HuH-7 (cell line): ENCODE measurements around the gene PSMA1.
"Not testable (repeated sequence)": the region's sequence is repeated elsewhere in the genome, so short reads cannot be mapped to it uniquely, and the experiment has no call there.

Experiments
- DNase-seq: peaks from one replicate; pipeline ENCODE4 v3.0.0; 2011; ENCODE audit warnings: low spot score

PSMA1 gene

DNA sequence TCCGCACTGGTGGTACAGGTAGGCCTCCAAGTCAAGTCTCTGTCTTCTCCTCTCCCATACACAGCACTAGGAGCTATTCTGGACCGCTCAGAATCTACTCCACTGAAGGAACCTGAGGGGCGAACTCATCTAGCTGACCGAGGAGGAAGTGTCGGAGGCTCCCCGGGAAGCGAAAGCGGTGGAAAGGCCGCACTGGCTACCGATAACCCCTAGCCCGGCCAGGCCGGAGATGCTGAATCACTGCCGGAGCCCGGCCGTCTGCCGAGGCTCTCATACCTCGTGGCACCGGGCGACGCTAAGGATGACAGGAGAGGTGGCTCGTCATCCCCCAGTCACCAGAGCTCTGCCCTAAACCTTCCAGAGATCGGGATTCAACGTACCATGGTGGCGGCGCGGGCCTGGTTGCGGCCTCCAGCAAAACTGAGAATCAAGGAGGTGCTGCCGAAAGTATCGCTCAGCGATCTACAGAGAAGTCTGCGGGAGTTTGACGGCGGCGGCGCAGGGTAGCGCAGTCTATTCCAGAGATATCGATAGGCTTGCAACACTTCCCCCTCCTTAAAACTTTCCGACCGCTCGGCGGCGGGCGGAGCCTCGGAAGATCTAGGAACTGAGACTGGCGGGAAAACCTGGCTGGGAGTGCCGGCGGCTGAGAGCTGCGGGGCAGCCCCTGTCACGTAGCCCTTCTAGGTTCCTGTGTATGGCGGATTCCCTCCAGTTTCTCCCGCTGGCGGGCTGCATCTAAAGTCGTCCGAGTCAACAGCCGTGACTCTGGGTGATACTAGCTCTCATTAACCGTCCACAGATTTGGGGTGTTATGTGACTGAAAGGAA is at the start of gene PSMA1:
PSMA1 (minus strand) TSS at position 470 of the 830 bp plus-strand sequence; CDS start at position 383, 87 bp downstream.
- DNase-seq, result peak; percentile 61

DNA sequence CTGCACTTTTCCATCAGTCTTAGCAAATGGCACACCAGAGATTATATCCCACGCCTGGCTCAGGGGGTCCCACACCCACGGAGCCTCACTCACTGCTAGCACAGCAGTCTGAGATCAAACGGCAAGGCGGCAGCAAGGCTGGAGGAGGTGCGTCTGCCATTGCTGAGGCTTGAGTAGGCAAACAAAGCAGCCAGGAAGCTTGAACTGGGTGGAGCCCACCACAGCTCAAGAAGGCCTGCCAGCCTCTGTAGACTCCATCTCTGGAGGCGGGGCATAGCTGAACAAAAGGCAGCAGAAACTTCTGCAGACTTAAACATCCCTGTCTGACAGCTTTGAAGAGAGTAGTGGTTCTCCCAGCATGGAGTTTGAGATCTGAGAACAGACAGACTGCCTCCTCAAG is 49.3 kb upstream of the PSMA1 start:
- not testable (repeated sequence) for DNase-seq

DNA sequence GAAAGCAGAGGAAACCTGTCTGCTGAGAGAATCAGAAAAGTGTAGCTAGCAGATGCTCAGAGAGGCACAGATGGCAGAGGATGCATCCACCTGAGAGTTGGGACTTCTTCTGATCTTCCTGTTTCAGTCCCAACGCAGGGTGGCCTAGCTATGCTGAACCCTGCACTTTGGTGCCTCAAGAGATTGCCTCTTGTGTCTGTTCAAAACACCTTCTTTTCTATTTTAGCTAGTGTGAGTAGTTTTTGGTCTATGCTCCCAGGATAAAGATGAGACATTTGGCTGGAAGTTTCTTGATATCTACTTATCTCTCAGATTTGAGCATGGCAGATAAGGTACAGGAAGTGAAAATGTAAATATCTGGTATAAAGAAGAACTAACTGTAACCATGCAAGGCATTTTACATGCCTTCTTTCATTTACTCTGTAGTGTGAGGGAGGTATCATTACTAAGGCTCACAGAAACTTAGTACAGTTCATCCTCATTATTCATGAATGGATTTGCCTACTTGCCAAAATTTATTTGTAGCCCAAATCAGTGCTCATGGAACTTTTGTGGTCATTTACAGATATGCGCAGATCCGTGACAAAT is 47.0 kb upstream of the PSMA1 start:
- no peak for DNase-seq

DNA sequence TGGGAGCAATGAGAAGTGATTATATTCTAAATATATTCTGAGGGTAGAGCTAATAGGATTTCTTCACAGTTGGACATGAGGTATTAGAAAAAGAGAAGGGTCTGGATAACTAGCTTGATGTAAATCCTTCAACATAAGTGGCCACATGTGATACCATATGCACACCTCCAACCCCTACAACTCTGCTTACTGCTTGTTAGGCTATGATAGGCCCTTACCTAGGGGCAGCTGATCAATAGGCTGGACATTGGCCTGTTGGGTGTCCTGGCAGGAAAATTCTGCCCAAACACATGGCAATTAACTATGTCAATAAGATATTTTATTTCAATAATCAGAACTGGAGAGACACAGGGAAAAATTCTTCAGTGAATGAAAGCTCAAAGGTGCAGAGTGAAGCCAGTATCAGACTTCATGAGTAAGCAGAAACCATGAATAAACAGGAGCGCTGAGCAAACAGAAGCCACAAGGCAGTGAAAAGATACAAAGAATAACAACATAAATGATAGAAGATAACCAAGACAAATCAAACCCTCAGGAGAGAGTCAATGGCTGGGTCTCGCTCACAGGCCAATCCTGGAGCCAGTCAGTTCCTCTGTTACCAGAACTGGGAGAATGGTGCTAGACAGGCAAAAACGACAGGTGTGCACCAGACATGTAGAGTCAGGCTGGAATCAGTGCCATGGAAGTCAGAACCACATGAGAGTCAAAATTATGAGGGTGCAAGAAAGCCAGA is 46.3 kb upstream of the PSMA1 start:
- DNase-seq, result no peak

DNA sequence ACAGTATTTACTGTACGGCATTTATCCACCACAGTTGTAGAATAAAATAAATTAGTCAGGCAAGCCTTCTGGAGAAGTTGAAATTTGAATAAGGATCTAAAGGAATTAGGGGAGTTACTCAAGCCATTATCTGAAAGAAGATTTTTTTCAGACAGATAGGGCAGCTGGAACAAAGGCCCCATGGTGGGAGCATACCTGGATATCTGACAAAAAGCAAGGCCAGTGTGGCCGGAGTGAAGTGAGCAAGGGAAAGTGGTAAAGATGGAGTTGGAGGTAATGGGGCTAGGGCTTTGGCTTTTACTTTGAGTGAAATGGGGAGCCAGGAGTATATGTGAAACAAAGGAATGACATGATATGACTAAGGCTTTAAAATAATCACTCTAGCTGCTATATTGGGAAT is 45.7 kb upstream of the PSMA1 start:
- no peak for DNase-seq

DNA sequence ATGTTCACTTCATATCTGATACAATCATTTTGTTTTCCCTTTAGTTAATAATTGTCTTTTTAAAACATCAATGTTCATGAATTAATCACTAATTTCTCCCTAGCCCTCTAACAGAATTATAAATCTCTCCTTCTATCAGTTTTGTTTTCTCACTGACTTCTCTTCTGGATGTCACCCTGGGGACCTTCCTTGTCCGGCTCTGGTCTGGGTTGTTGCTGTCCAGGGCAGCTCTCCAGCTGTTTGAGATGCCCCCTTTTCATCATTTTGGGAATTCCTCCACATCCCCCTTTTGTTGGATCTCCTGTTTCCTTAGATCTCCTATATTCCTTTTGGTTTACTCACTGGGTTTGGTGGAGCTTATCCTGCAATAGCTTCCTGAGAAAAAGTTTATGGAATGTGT is 35.6 kb upstream of the PSMA1 start:
- no peak for DNase-seq

DNA sequence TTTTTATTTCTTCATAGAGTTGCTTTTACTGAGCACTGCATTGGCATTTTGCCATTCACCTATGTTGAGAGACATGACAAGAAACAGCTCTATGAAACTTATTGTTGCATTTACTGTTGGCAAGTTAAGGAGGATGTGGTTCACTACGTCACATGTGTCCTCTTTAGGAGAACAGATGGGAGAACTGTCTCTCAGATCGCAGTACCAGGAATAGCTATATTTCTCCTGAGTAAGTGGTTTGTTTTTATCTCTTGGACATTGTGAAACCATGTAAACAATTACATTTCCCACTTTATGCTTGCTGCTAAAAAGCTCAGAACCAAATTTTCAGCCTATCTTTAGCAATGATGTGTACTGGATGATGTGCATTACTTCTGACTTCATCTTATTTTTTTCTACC is 34.8 kb upstream of the PSMA1 start:
- DNase-seq, result no peak

DNA sequence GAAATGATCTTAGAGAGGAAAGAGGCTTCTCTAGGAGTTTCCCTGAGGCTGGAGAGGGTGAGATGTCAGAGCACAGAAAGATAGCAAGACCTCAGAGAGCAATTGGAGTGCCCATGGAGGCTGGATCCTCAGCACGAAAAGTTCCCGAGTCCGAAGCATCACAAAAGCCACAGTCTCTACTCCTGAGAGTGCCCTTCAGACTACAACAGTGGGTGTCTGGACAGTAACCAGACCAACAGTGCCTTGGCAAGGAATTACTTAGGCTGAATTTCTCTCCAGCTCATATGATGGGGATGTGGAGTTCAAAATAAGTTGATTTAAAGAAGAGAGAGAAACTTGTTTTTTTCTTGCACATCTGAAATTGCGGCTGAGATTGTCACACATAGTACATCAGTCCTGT is 31.9 kb upstream of the PSMA1 start:
- DNase-seq, result no peak

DNA sequence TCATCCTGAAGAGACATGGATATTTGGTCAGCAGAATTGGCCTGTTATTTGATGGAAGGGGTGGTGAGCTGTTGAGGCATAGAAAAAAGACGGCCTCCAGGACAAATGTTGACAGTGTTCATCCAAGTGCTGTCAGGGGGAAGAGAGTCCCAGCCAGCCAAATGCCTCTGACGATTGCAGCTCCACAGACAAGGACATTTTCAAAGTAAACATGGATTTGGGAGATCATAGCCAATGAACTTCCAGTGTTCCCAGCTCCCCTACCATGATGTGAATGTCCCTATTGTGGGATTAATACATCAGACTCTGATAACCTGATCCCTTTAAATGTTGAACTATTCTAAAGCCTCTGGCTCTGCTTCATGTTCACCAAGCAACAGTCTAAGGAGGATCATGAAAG is 31.2 kb upstream of the PSMA1 start:
- no peak for DNase-seq

DNA sequence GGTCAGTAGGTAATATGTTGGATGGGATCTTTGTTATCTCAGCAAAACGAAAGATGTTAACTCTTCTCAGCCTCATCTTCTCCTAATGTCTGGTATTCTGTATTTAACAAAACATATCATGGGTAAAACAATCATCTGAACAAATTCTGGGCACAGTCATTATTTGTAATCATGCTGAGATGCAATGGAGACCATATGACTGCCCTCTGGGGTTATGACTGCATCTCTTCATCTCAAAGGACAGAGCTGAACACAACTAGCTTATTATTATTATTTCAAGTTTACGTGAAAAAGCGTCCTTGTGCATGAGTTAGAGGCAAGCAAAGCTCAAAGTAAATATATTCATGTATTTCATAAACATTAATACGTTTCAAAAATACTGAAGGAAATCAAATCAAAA is 29.7 kb upstream of the PSMA1 start:
- no peak for DNase-seq

DNA sequence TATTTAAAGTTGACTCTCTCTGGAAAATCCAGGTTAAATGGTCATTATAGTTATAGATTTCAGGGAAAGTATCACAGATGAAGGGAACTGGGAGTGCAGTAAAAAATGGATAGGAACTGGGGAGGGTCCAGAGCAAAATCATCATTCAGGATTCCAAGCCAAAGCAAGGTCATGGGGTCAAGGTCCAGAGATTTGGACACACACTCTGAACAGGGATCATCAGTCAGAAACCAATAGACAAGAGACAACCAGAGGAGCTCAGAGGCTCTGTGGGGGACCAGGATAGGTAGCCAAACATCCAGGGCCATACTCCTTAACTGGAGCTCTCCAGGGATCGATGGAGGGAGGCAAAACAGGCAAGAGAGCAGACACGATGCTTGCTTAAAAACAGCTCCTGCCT is 27.3 kb upstream of the PSMA1 start:
- no peak for DNase-seq

DNA sequence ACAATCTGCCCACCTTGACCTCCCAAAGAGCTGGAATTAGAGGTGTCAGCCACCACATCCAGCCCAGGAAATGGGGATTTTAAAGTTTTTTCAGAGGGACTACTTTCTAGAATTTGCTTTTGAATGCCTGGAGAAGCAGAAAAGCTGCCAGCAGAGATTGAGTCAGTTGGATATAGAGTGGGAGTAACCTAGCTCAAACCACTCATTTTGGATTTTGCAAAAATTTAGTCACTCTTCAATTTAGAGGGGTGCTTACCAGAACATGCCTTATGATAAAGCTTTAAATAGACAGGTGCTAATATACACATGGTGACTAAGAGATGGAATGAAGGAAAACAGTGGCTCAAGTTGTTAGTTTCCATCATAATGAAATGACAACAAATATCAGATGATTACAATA is 26.5 kb upstream of the PSMA1 start:
- no peak for DNase-seq

DNA sequence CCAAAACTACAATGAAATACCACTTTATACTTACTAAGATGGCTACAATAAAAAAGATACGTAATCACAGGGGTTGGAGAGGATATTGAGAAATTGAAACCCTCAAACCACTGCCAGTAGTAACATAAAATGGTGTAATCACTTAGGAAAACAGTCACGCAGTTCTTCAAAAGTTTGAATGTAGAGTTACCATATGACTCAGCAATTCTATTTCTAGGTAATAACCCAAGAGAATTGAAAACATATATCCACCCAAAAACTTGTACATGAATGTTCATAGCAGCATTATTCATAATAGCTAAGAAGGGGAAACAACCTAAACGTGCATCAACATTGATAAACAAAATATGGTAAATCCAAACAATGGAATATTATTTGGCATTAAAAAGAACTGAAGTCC is 24.4 kb upstream of the PSMA1 start:
- DNase-seq, result no peak

DNA sequence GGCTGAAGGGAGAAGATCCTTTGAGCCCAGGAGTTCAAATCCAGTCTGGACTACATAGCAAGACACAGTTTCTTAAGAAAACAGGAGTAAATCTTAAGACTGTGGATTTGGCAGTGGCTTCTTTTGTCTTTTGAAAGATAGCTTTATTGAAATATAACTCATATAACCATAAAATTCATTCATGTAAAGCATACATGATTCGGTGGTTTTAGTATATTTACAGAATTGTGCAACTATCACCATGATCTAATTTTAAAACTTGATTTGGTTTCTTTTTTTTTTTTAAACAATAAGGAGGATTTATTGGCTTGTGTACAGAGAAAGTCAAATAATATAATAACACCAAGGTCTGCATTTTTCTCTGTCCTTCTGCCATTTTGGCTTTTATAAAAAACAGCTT is 23.1 kb upstream of the PSMA1 start:
- no peak for DNase-seq

DNA sequence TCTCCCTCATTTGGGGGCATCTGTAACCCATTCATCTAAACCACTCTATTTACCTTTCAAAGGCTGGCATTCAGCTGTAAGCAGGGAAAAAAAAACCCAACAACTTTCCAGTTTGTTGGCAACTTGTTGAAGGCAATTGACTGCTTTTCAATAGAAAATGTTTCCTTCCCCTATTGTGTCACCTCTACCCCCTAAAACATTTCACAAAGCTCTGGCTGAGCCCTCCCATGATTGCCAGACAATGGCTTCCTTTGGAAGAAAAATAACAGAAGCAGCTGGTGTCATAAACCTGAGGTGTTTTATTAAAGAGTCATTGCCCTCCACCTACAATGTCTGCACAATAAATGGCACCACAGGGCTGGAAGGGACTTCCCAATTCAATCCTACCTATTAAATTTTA is 22.1 kb upstream of the PSMA1 start:
- DNase-seq, result no peak

DNA sequence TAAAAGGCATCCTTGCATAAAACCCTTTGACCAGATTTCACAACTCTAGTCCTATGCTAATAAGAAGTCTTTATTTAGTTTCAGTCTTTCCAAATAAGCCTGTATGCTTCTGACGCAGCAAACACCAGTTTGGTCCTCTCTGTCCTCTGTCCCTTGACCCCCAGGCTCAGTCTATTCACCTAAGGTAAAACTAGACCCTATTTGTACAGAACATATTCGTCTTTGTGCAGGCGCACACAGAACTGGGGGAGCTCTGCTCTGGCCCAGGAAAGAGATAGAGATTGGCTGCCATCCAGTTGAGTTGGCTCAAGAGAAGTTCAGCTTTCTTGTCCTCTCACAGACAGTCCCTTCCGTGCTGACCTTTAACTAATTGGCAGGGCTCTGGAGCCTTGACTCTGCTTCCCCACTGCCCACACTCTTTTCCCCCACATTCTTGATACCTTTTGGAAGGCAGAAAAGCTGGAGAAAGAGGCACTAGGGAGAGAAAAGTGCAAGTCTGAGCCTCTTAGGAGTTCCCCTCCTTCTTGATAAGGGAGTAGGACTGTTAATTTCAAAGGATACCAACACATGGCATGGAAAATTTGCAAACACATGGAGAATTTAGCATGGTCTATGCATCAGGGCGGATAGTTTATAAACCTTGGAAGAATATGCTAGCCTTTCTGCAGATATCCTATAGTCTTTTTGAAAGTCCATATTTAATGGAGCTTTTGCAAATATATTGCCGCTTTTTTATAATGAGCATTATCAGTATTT is 21.2 kb upstream of the PSMA1 start:
- no peak for DNase-seq

DNA sequence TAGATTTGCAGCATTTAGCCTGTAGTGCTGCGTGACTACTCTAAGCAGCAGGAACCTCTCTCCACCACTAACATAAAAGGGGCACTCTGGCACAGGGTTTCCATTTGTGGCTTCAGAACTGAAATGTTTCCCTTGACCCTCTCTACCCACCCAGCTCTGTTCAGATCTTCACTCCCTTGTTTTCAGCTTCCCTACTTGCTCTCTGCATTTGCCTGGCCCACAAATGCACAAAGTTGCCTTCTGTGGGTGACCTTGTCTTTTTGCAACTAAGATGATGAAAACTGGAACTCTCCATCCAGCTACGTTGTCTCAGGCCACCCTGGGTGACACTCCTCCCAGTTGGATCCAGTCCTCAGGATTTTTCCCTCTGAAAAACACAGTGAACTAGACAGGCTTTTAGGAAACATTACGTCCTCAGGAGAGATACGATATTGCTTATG is 19.8 kb upstream of the PSMA1 start:
- DNase-seq, result peak; percentile 11

DNA sequence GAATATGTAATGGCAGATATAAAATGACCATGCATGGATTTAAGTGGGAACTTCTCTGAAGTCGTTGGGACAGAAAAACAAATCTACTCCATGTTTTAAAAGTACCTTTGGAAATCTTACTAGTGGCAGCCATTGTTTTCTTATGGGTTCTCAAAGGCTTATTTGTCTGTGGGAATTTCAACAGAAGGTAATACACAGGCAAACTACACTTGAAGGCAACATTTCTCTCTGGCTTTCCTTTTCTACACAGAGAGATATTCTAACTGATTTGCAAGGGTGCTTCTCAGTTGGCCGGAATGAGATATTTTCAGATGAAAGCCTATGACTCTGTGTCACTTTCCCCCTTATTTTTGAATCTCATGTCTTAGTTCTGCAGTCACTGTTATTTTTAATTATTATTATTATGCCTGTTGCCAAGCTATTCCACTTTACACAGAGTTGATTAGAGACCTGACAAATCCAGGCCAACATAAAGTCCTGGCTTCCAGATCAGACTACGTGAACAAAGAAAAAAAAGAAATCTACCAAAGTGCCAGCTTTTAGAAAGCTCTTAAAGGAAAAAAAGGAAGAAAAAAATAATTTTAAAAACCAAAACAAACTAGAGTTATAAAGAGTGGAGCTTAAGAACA is 18.9 kb upstream of the PSMA1 start:
- no peak for DNase-seq

DNA sequence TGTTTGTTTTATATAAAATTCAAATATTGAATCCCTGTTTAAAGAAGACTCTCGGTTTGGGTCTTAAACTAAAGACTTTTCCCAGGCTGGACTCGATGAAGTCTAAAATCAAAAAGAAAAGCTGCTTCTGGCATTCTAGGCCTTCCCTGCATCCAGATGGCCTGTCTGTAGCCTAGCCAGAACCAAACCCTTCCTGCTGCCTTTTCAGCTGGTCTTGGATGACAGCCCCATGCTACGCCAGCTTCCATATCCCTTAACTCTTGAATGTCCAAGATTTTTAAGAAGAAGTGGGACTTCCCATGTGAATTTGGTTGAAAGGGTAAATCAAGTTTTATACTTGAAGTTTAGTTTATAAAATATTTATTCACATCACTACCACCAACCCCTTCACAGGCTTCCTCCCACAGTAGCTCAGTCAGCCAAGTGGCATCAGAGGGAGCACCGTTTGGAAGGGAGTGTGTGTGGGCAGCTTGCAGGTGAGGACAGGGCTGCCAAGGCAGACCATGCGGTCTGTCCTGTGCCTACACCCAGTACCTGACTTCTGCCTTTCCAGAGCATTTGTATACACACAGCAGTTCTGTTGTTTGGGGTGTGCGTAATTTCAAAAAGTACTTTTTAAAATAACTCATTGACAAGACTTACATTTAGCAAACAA is 18.2 kb upstream of the PSMA1 start:
- no peak for DNase-seq

DNA sequence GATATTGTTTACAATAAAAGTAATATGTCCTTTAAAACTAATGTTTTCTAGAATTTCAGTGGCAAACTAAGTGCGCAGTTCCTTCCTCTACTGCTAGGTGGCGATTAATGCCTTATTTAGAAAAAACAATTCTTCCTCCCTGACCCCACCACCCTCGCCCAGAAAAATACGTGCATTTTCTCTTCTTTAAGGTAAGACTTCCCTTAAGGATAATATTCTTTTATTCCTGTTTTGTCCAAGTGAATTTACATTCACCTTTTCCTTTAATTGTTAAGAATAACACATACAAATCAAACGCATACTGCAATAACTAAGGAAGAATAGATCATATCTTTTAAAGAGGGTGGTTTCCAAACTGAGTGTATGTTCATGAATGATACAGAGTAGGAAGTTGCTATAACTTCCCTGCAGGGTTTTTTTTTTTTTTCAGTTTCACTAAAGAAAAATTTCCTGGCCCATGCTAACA is 17.0 kb upstream of the PSMA1 start:
- DNase-seq, result peak; percentile 22

DNA sequence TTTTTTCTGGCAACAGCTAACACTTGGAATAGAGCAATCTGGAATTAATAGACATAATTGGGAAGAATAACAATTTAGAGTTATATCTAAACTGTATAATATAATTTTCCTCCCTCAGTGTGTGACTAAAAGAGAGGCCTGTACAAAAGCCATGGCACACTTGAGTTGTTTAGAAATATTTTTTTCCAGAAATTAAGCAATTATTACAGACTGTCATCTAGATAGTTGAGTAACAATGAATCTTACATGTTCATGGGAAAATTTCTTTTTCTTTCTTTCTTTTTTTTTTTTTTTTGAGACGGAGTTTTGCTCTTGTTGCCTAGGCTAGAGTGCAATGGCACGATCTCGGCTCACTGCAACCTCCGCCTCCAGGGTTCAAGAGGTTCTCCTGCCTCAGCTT is 15.0 kb upstream of the PSMA1 start:
- DNase-seq, result not testable (repeated sequence)
